ENCODE results near the gene TRPV2. TPM values are rescaled to one million over a fixed set of nuclear protein-coding genes. Genes with fewer than 3 reads are reported as not detected.

TRPV2 gene
- 23.5 and 32.3 TPM in 2 replicates for total RNA-seq

GRCh38 chr17:16415031-16415924, at the start of gene TRPV2:
TRPV2 (plus strand) TSS chr17:16415571; CDS start chr17:16417669, 2,098 bp downstream.

GRCh38 chr17:16380640-16381495, 34.5 kb upstream of the TRPV2 start, which contains the start of gene UBB:
UBB (plus strand) TSS chr17:16381091; CDS start chr17:16381908, 817 bp downstream.

Other genes starting within 250 kb of the TRPV2 start
- 81.7 and 97.8 TPM in 2 replicates for gene NCOR1, start 200.0 kb upstream of the TRPV2 start, total RNA-seq
- gene PIGL, start 198.4 kb upstream of the TRPV2 start, total RNA-seq = 12.1 and 12.2 TPM in 2 replicates
- gene CENPV, start 62.1 kb upstream of the TRPV2 start, total RNA-seq = 27.0 and 39.9 TPM in 2 replicates
- gene UBB, start 34.5 kb upstream of the TRPV2 start, total RNA-seq = 2,600 and 3,459 TPM in 2 replicates
- 1.5 and 2.0 TPM in 2 replicates for gene LRRC75A, start 76.6 kb downstream of the TRPV2 start, total RNA-seq
- gene ZNF287, start 153.6 kb downstream of the TRPV2 start, total RNA-seq = 2.5 and 3.9 TPM in 2 replicates
- gene ZNF624, start 238.3 kb downstream of the TRPV2 start, total RNA-seq = 3.8 and 5.1 TPM in 2 replicates

Data from endothelial cell of coronary artery (primary cell).